GM18861 (cell line): ENCODE results near the gene ACP6.

Experiments
- ATAC-seq: cut with Tn5 transposase; IDR thresholded peaks from one replicate; pipeline ENCODE4 v1.9.1; 2021; ENCODE audit not compliant: unreplicated experiment

Gene ACP6

DNA sequence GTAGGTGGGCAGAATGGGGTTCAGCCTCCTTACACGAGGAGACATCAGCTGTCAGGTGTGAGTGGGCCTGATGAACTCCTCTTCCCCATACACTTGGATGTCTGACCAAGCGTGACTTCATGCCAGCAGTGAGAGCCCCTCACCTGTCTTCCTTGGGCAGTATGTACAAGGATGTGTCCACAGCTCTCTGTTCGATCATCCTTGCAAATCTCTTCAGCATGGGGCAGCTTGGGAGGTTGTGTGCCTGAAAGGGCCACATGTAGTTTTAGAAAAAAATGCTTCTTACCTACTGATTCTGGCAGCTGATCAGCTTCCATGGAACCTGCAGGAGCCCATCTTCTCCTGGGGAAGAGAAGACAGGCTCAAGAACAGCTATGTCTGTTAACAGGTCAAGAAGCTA is 18.0 kb downstream of the ACP6 start:
- ATAC-seq: no peak

DNA sequence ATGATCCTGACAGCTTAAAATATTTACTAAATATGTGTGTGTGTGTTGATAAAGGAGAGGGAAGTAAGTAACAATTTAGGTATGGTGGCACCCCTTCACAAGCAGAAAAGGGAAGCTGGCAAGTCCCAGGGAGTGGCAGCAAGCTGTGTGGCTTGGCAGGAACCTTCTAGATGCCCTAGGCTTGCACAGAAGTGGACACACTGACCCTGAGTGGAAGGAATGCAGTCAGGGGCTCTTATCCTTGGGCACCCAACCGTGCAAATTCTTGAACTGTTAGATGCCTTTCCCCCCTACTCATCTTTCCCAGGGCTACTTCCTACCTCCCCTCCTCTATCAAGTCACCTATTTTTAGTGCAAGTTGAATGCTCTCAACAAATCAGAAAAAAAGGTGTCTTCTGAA is 18.9 kb downstream of the ACP6 start:
- ATAC-seq: no peak

DNA sequence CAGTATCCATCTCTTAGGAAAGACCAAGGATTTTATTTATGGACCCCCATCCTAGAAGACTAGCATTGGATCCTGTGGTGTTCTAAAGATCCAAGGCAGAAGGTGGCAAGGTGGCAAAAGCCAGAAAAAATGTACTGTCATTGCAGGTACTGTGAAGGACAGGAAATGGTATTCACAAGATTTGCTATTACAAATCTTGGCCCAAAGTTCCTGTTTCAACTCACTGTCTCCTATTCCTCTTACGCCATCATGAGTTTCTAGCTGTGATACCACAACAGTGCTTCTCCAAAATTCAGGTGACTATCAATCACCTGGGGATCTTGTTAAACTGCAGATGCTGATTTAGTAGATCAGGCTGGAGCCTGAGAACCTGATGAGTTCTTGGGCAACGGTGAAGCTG is 21.4 kb downstream of the ACP6 start:
- no peak for ATAC-seq

DNA sequence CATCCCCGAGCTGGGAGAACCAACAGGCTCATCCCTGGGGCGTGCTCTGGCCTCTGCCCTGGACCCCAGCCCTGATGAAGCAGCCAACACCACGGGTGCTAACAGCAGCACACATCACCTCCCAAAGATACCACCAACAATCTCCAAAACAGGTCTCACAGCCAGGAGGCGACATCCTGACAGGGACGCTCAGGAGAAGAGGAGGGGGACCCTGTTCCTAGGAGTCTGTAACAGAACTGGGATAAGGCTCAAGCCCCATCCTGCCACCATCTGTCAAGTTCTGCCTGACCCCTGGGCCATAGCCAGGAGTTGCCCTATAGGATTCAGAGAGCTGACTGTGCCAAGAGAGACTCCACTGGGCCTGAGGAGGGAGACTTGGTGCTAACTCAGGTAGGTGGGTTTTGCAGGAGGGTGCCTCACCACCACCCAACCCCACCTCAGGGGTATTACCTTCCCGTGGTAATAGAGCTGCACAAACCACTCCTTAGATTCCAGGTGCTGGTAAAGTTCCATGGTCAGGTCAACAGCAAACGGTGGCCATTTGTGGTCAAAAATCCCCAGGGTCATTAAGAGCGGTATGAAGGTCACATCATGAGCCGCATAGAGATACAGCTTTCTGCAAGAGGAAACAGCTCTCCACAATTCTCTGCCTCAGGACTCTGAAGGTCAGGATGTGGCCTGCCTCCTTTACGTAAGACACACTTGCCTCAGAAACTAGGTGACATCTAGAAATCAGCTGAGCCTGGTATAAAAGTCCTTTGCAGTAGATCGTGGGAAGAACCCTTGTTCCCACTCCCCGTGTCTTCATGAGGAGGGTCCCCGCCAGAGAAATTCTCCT is 22.3 kb downstream of the ACP6 start:
- ATAC-seq: no peak

DNA sequence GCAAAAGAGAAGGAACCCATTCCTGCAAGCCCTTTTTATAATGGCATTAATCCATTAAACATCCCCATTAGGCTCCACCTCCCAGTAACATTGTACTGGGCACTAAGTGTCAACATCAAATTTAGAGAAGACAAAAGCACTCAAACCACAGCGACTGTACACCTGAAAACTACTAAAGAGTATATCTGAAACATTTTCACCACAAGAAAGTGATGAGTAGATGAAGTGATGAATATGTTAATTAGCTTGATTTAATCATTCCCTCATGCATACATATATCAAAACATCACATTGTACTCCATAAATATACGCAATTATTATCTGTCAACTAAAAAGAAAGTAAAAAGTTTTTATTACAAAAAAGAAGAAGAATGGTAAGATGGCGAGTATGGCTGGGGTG is 26.4 kb downstream of the ACP6 start:
- ATAC-seq: no peak

DNA sequence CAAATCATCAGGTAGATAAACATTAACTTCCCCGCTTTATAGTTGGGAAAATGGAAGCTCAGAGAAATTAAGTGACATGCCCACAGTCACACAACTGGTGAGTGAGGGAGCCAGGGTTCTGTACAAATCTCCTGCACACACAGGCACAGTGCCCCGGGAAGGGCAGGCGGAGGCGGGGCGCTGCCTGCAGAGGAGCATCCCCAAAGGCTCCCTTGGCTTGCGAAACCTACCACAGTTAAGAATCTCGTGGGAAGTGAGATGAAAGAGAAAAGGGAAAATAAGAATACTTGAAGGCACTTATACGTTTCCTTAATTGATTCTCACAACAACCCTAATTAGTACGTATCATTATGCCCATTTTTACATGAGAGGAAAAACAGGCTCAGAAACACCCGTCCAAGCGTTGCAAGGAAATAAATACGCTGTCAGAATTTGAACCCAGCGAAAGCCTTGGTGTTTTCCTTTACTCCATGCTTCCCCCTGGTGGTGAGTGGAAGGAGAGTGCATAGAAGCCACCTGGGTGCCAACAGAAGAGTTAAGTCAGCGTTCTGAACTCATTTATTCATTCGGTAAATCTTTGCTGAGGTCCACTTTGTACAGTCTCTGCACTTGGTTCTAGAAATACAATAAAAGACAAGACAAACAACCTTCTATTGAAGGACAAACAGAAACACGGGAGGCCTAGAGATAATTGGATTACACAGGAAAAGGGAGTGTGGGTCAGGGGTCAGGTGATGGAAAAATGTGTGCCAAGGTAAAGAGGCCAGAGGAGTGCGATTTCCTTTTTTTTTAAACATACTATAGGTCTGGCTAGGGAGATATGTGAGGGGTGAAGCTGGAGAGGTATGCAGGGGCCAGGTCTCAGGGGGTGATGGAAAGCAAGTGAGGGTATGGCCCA is 28.4 kb downstream of the ACP6 start:
- ATAC-seq: no peak

DNA sequence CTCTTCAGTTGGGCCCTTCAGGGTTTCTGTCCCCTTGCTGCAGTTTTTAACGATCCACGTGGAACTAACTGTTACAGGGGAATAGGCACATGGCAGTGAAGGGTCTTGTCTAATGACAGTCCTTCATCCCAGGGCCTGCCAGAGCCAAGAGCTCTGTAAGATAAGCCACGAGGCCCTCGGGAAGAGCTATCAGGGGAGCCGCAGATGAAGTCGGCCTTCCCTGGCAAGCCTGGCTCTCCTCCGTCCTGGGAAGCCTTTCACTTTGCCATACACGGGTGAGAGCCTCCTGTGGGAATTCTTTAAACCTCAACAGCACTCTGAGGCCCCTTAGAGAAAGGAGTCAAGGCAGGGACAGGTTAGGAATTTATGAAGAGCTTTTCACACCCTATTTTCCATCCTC is 29.0 kb downstream of the ACP6 start:
- no peak for ATAC-seq

DNA sequence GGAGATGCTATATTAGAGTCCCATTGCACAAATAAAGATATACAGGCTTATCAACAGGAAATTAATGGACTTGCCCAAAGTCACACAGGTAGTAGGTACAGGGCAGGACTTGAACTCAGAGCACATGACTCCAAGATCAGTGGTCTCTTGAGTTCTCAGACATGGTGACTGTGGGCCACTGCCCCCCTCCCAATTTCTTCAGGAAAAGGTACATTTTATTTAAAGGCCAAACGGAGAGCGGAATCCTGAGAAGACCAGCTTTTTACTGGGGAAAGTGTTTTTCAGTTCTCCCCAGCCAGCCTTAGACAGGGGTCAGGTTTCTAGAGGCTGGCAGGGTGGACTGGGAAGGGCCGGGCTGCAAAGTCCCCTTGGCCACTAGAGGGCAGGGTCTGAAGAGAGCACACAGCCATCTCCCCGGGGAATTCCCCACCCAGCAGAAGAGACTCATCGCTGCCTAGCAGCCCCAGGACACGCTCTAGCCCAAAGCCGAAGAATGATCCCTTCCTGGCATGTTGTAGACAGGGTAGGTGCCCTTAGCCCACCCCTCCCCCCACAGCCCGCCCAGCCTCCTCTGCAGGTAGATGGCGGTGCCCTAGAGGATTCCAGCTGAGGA is 29.7 kb downstream of the ACP6 start:
- peak; percentile 84 for ATAC-seq

DNA sequence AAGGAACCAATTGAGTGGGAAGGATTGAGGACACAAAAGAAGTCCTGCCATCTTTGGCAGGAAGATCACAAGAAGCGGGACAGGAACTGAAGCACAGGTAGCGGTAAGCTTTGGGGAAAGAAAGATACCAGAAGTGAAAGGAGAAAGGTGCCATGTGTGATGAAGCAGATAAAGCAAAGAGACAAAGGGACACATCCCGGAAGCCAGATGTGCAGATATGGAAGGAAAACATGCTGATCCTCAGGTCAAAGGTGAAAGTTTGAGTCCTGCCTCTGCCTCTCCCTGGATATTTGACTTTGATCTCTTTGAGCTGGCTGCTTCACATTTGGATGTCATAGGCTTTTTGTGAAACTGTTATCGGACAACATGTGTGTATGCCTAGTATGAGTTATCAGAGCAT is 34.0 kb downstream of the ACP6 start:
- no peak for ATAC-seq

DNA sequence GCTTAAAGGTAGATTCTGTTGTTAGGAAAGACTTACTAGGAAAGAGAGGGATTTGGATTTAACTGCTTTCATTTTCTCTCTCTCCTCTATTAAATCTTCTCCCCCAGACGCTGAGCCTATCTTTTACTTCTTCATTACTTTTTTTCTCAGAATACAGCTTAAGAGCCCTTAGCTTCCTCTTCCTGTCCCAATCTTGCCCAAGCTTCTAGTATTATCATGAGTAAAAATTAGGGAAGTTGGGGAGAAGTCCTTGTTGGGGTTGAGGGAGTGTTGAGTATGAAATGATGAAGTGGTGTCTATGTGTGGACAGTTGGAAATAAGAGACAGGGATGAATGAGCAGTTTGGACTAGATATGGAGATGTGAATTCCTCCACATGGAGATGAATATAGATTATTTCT is 35.0 kb downstream of the ACP6 start:
- no peak for ATAC-seq

DNA sequence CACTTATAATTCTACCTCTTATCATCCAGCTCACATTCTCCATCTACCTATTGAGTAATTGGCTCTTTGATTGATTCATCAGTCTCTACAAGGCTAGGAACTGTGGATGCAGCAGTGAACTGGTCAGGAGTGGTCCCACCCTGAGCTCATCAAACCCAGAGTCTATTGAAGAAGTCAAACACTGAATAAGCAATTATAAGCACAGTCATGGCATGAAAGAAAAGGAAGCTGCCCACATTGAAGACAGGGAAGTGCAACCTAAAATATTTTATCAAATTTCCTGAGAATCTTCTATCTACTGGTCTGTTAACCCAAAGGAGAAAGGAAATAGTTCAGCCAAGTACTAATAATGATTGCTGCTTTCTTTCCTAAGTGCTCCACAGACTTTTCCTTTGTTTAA is 35.7 kb downstream of the ACP6 start:
- ATAC-seq: no peak

DNA sequence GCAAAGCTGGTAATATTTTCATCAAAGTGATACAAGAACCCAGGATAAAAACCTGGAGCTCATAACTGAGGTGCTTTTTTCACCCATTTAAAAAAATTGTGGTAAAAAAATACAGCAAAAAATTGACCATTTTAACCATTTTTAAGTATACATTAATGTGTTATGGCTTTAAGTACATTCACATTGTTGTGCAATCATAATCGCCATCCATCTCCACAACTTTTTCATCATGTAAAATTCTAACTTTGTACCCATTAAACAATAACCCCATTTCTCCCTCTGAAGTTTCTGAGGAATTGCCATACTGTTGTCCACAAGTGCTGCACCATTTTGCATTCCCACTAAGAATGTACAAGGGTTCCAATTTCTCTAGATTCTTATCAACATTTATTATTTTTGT is 36.6 kb downstream of the ACP6 start:
- ATAC-seq: no peak

DNA sequence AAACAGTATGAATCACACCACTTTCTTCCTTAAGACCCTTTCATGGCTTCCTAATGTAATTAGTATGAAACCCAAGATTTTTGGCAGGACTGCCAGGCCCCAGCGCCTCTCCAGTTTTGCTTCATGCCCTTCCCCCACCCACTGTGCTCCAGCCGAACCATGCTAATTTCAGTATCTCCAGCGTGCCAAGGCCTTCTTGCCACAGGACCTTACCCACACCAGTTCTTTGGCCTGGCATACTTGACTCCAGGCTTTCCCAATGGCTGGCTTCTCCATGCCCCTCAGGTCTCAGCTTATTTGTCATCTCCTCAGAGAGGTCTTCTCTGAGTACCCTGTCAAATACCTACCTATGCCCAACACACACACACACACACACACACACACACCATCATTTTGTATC is 38.5 kb downstream of the ACP6 start:
- ATAC-seq: no peak

DNA sequence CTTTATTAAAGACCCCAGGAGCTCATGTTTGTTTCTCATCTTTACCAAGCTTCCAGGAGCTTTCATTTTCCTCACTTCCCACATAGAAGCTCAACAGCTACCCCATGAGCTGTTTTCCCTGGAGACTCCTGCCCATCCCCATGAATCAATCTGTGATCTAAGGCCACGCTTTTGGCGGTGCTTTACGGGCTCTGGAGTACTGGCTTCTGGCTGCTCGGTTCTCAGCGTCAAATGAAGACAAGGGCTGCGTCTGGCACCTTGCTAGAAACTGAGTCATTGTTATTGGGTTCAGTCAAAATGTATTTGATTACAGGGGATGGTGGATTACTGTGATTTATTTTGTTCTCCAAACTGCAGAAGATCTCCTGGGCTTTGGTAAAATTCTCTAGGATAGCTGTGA is 39.9 kb downstream of the ACP6 start:
- no peak for ATAC-seq

DNA sequence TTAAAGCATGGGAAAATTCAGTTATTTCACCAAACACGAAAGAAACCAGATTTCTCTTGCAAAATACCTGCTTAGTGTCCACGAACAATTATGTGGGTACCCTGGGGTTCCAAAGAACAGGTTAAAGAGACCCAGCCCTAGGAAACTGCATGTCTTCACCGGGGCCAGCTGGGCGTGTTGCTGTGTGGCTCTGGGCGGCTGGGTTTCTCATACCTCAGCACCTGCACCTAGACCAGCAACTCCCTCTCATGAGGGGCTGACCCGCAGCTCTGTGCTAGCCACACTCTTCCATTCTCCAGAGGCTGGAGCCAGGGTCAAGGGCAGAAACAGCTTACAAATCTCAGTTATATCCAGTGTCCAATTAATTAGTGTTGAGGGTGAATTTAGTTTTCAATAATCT is 40.3 kb downstream of the ACP6 start:
- ATAC-seq: no peak

DNA sequence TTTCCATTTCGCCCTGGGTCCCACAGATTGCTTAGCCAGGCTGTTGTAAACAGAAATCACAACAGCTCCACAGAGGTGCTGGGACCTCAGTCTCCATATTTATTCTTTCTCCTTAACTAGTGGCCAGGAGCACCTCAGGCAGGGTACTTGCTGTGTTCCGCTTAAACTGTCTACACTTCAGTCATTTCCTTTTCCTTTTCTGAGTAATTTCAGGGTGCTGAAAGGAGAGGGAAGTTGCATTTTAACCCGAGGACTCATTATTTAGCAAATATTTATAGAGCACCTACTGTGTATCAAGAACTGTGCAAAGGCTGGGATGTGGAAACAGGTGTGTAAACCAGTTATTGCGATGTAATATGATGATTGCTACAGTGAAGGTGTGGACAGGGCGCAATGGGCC is 41.9 kb downstream of the ACP6 start:
- no peak for ATAC-seq

DNA sequence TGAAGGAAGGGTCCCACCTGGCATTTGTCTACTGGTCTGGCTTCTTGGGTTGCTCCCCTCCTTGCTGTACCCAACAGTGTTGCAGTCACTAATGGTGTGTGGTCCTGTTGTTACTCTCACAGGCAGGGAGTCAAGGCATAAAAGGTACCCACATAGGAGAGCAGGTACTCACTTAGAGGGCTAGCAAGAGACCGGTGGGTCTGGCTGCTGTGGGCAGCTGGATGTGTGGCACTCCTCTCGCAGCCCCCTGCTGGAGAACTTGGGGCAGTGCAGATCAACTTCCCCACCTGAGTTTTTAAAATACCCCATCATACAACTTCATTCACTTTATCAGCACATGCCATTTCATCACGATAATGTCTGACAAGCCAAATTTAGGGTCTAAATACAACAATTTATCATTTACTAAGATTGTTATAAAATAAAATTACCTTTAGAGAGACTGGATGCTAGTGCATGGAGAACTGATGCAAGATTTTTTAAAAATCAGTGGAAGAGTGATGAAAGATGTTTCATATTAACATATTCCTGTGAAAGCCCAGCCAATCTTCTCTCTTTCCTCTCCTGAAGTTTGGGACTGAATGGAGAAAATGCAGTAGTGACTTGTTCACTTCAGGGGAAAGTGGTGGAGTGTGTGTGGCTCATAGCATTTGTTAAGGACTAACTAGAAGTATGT is 42.8 kb downstream of the ACP6 start:
- ATAC-seq: no peak

DNA sequence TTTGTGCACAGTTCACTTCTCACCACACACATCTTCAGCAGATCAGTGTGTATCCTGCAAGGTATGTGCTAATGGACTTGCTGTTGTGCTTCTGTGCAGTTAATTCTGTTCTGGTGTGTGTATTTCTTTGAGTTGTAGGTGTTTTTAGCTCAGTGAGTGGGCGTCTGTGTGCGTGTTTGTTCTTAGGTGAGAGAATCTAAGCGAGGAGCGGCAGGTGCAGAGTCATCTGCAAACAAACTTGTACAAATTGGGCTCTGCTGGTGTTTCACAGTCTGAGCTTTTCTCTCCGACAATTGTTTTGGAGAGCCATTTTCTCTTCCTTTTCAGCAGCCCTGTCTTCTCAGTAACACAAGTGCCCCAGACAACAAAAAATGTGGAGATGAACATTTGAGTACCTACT is 43.6 kb downstream of the ACP6 start:
- ATAC-seq: no peak

DNA sequence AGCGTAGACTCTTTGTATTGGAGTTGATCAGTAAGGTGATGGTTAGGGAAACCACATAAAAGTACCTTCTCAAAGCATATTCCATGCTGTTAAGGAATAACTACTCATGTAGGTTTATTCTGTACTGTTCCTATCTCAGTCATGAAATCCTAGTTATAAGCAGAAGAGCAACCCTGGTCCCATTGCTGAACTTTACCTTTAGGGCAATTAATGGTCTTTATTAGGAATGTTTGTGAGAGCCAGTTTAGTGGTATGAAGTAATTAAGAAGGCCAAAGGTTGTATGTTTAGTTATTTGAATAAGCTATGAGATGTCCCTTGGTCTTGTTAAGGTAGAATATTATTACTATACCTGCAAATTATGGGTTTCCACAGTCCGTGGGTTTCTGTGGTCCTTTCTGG is 44.0 kb downstream of the ACP6 start:
- ATAC-seq: no peak

DNA sequence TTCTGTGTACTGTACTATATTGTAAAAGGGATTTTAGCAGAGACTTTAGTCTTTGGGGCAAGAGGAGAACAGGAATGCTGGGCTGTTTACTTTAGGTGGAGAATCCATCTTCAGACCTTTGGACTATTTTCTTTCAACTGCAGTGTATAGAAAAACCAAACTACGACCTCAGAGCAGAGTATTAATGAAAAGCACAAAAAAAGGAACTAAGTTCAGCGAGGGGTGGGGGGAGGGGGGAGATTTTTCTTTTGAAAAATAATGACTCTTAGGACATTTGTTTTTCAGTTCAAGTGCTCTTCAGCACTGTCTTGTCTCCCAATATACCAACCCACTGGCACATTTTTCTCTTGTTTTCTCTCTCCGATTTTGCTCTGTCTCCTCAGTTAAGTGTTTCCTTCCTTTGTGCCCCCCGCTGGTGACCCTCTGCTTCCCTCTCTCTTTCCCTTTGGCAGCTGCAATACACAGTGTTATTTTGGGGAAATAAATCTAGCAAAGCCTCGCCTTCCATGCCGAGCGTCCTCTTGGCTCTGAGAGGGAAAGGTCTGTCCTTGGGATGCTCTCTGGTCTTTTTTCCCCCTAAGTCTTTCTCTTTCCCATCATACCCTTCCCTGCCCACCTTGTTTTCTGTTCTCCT is 44.8 kb downstream of the ACP6 start:
- no peak for ATAC-seq

DNA sequence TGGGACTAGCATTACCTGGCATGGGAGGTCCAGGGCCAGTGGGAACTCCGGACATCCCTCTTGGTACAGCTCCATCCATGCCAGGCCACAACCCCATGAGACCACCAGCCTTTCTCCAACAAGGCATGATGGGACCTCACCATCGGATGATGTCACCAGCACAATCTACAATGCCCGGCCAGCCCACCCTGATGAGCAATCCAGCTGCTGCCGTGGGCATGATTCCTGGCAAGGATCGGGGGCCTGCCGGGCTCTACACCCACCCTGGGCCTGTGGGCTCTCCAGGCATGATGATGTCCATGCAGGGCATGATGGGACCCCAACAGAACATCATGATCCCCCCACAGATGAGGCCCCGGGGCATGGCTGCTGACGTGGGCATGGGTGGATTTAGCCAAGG is 45.8 kb downstream of the ACP6 start:
- ATAC-seq: no peak
